Measurements from ENCODE around the gene MLN. TPM values are rescaled to one million over a fixed set of nuclear protein-coding genes. Genes with fewer than 3 reads are reported as not detected.

Gene MLN
- polyA plus RNA-seq, 2 of the 4 experiments (the other 2 are of a cell fraction): not detected

GRCh38 chr6:33837971-33838665 is 34.3 kb upstream of the MLN start:
- DNase-seq (ENCODE audit: low read depth in 1 of 2, low spot score in 1 of 2): no peak
- ChIA-PET CTCF (interaction anchor here (1.0 to 5.8 kb wide), 5 partner anchors 66 to 190 kb away, joined by 3 to 27 read pairs (median 4); no protein-coding TSS in a partner anchor), POLR2A (no interaction called here)
- peak overlapping the region; percentile 86 to 97 for H3K27ac ChIP-seq
- no peak for FAIRE-seq
- H3K4me3 ChIP-seq: no peak overlapping the region
- TF ChIP-seq NFE2L2 (conservative IDR thresholded peaks at IDR 0.05; ENCODE audit: low read length): no peak
- TF ChIP-seq POLR2A (IDR thresholded peaks at IDR 0.05; ENCODE audit: low read length): no peak
- TF ChIP-seq SMC3 (IDR thresholded peaks at IDR 0.05): no peak
- H3K4me1 ChIP-seq: peaks cover 56% of the 10 kb centered on the region
- H3K9me3 ChIP-seq: no peaks in the 10 kb centered on the region; the same call in 2 of the 3 replicates
- ATAC-seq: no peak
- 78% methylated on average over 7 of the region's 12 CpGs for WGBS (ENCODE audit: missing lambda C conversion rate)
- H3K4me2 ChIP-seq: no peak overlapping the region

GRCh38 chr6:33836806-33837469 is 33.1 kb upstream of the MLN start:
- no peak for FAIRE-seq
- Histone ChIP-seq H3K4me3 (no peak overlapping the region), H3K4me2 (no peak overlapping the region), H3K9me3 (no peaks in the 10 kb centered on the region; the same call in 2 of the 3 replicates), H3K4me1 (peaks cover 44% of the 10 kb centered on the region), H3K27ac (peak overlapping the region in 1 of 2 experiments; percentile 97; a peak in 3 of 6 replicates)
- no peak for DNase-seq (ENCODE audit: low read depth in 1 of 2, low spot score in 1 of 2)
- TF ChIP-seq MYC (IDR thresholded peaks at IDR 0.05; ENCODE audit: borderline replicate concordance, low read length): no peak
- no peak for TF ChIP-seq EHMT2 (IDR thresholded peaks at IDR 0.05; ENCODE audit: low read depth)
- TF ChIP-seq POLR2A (IDR thresholded peaks at IDR 0.05; ENCODE audit: low read length): no peak
- no peak for TF ChIP-seq EHF (CRISPR knock-in tag; IDR thresholded peaks at IDR 0.05)
- no peak for TF ChIP-seq CEBPB (IDR thresholded peaks at IDR 0.05)
- no peak for TF ChIP-seq CBX8 (IDR thresholded peaks at IDR 0.05)
- TF ChIP-seq HMGXB4 (CRISPR knock-in tag; IDR thresholded peaks at IDR 0.05; ENCODE audit: borderline replicate concordance): no peak
- no peak for TF ChIP-seq RARB (CRISPR knock-in tag; IDR thresholded peaks at IDR 0.05)
- no peak for TF ChIP-seq ESRRA (IDR thresholded peaks at IDR 0.05; ENCODE audit: borderline replicate concordance, low read length)
- no peak for TF ChIP-seq ZSCAN20 (CRISPR knock-in tag; IDR thresholded peaks at IDR 0.05)
- TF ChIP-seq BHLHE40 (IDR thresholded peaks at IDR 0.05; ENCODE audit: low read depth, low read length): no peak
- TF ChIP-seq TFCP2L1 (CRISPR knock-in tag; IDR thresholded peaks at IDR 0.05): no peak
- TF ChIP-seq USF2 (IDR thresholded peaks at IDR 0.05): no peak
- TF ChIP-seq MAZ (IDR thresholded peaks at IDR 0.05; ENCODE audit: borderline replicate concordance, low read depth, low read length): no peak
- no peak for TF ChIP-seq KDM5A (IDR thresholded peaks at IDR 0.05)
- TF ChIP-seq NPAS2 (CRISPR knock-in tag; IDR thresholded peaks at IDR 0.05; ENCODE audit: borderline replicate concordance): no peak
- ChIA-PET CTCF (interaction anchor here (0.8 to 3.8 kb wide), 3 partner anchors 13 to 191 kb away, joined by 3 to 13 read pairs (median 3); no protein-coding TSS in a partner anchor), POLR2A (no interaction called here)
- 86% methylated on average over 3 of the region's 3 CpGs for WGBS (ENCODE audit: missing lambda C conversion rate)
- ATAC-seq: no peak
